BJ (cell line): Measurements from ENCODE around the gene DPP10. TPM values are rescaled to one million over a fixed set of nuclear protein-coding genes. Genes with fewer than 3 reads are reported as not detected.

Experiments
- CTCF ChIA-PET: fragments of 350-600 bp; formaldehyde crosslinking; extraction: SDS; loops from one replicate; lab custom pipeline; 2021; ENCODE audit warnings: antibody characterized with exemption, inconsistent platforms; lab: Yijun Ruan, JAX
- POLR2A ChIA-PET: fragments of 300-600 bp; sonication (Branson Sonifier 250); formaldehyde crosslinking; extraction: SDS; loops from one replicate; lab custom pipeline; 2021; ENCODE audit warnings: antibody characterized with exemption; lab: Charles Lee
- DNase-seq: peaks from one replicate; pipeline ENCODE4 v3.0.0-alpha.2; 2011; ENCODE audit warnings: low read depth
- H3K27me3 ChIP-seq: 2 replicates; pipeline ENCODE4 v1.6.0; 2011; ENCODE audit warnings: low read length; ENCODE audit not compliant: control insufficient read depth, insufficient read depth
- H3K36me3 ChIP-seq: 2 replicates; pipeline ENCODE4 v1.5.1; 2011; ENCODE audit warnings: low read length; ENCODE audit not compliant: control insufficient read depth, insufficient read depth
- H3K4me3 ChIP-seq: 2 replicates; pipeline ENCODE4 v1.5.1; 2011; ENCODE audit warnings: low read depth, mild to moderate bottlenecking, control low read depth, low read length
- CTCF ChIP-seq: IDR thresholded peaks from 2 replicates; pipeline ENCODE4 v1.5.1; 2011; ENCODE audit warnings: low read depth, mild to moderate bottlenecking, control low read depth, inconsistent platforms, low read length, moderate library complexity; ENCODE audit not compliant: insufficient read depth
- polyA plus RNA-seq: library from polyadenylated mRNA; depleted of rRNA; stranded (reverse); fragments of >200 nt; gene quantifications from 2 replicates; pipeline ENCODE4 v1.2.3, GENCODE V29; 2011

DPP10 gene
- polyA plus RNA-seq, 1 experiment = not detected

- H3K4me3 ChIP-seq = no peak overlapping the region
- DNase-seq = no peak
- no peaks in the 10 kb centered on the region for H3K27me3 ChIP-seq
- no peaks in the 10 kb centered on the region for H3K36me3 ChIP-seq
- ChIA-PET POLR2A (no interaction called here), CTCF (no interaction called here)
- no peak for TF ChIP-seq CTCF
Observed at GRCh38 chr2:114534116-114535084, 92.0 kb downstream of the DPP10 start.

- no peak for DNase-seq
- H3K4me3 ChIP-seq = no peak overlapping the region
- no peak for TF ChIP-seq CTCF
- ChIA-PET CTCF (interaction anchor here (1.0 kb wide), 1 partner anchor 17 kb away, joined by 4 read pairs; no protein-coding TSS in a partner anchor), POLR2A (no interaction called here)
- H3K36me3 ChIP-seq = no peaks in the 10 kb centered on the region
- H3K27me3 ChIP-seq = no peaks in the 10 kb centered on the region
Observed at GRCh38 chr2:114537777-114538176, 95.3 kb downstream of the DPP10 start.

GRCh38 chr2:114542695-114543094 lies 100.3 kb downstream of the DPP10 start:
- ChIA-PET CTCF (no interaction called here), POLR2A (no interaction called here)
- no peak overlapping the region for H3K4me3 ChIP-seq
- TF ChIP-seq CTCF = no peak
- H3K36me3 ChIP-seq = no peaks in the 10 kb centered on the region
- no peak for DNase-seq
- no peaks in the 10 kb centered on the region for H3K27me3 ChIP-seq

GRCh38 chr2:114543236-114543766 lies 100.9 kb downstream of the DPP10 start:
- no peak for DNase-seq
- CTCF ChIA-PET = no interaction called here

More at GRCh38 chr2:114543236-114543766, 100.9 kb downstream of the DPP10 start:
- Histone ChIP-seq H3K4me3 (no peak overlapping the region), H3K27me3 (no peaks in the 10 kb centered on the region), H3K36me3 (no peaks in the 10 kb centered on the region)
- POLR2A ChIA-PET = no interaction called here
- no peak for TF ChIP-seq CTCF
